Measurements from ENCODE around the gene SAPCD1.

Gene SAPCD1

DNA sequence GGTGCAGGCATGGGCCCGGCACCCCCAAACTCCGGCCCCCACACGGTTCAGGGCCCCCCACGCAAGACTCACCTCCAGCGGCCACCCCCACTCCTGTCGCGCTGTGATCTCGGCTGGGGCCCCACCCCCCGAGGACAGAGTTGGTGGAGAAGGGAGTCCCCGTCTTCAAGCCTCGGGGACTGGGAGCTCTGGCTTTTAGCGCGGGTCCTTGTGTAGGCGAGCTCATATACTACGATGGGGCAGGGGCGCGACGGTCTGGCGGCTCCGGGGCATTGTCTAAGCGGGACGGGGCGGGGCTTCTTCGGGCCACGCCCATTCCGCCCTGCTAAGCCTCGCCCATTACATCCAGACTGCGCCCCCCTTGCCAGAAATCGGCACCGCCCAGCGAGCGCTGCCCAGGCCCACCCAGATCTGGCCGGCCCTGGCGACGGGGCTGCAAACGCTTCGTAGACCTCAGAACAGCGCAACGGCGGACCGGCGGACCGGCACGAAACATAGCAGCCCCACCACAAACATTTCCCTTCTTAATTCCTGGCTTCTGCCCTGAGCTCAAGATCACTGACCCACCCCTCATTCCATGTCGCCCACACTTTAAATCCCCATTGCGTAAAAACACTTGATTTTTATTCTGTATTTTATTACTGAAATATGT lies 32.4 kb upstream of the SAPCD1 start:
- DNase-seq, result peak; percentile 78

DNA sequence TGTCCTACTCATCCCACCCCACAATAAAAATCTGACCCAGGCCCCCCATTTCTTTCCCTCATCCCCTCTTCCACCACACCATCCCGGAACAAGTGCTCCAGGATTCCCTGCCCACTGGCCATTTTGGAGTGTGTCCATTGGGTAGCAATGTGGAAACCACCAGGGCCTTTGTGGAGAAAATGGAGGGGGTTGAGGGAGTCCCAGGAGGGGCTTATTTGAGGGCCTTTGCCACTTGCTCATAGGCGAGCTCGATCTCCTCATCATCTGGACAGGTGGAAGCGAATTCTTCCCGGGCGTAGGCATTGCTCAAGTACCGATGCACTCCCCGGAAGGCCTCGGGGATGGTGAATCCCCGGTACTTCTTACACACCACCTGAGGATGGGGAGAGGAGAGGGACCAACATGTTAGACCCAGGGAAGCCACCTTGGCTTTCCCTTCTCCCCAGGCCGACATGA lies 31.8 kb upstream of the SAPCD1 start:
- DNase-seq, result no peak

DNA sequence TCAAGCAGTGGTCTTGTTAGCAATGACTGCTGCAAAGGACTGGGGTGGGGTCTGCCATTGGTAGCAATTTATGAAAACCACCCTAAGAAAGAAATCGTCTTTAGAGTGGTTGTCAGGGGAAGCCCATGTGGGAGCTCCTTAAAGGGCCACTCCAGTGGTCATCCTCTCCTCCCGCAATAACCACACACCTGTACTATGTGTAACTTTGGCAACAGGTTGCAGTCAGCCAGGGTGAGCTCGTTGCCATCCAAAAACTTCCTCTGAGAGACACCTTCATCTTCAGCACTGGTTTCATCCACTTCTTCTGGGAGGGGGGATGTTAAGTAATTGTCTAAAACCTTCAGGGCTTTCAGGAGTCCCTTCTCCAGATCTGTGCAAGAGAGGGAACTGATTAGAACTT lies 30.4 kb upstream of the SAPCD1 start:
- DNase-seq, result no peak

DNA sequence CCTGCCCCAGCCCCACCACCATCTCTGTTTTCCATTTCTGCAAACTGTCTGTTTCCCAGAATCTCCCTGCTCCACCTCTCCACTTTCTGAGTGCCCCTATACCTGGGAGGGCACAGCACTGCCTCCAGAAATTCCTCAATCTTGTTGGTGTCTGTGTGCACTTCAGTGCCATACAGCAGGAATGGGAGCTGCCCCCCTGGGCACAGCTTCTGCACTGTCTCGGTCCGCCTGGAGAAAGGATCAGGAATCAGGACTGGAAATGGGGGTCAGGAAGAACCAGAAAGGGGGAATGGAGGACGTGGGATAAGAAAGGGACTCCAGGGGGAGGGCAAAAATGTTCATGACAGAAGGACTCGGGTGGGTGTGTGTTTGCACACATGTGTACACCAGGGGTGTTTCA lies 28.7 kb upstream of the SAPCD1 start:
- no peak for DNase-seq

DNA sequence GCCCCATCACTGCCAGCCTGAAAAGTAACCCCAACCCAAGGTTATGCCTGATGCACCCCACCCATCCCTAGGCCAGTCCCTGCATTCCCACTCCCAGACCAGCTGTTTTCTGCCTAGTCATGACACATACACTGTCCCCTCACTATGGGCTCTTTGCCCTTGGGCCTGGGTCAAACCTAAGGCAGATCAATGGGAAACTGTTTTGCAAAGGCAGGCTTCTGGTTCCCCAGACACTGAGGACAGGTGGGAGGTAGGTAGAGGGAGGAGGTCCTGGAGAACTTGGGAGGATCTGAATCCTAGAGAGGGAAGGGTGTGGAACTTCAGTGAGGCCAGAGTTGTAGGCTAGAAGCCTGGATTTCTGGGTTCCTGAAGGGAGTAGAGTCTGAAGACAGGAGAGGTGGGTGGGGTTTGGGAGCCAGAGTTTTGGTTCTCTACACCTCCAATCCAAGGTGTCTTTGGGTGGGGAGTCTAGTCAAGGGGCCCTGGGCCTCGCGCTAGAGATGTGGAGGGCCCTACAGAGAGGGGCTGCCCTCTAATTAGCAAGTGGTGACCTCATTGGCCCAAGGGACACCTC lies 28.1 kb upstream of the SAPCD1 start:
- no peak for DNase-seq

DNA sequence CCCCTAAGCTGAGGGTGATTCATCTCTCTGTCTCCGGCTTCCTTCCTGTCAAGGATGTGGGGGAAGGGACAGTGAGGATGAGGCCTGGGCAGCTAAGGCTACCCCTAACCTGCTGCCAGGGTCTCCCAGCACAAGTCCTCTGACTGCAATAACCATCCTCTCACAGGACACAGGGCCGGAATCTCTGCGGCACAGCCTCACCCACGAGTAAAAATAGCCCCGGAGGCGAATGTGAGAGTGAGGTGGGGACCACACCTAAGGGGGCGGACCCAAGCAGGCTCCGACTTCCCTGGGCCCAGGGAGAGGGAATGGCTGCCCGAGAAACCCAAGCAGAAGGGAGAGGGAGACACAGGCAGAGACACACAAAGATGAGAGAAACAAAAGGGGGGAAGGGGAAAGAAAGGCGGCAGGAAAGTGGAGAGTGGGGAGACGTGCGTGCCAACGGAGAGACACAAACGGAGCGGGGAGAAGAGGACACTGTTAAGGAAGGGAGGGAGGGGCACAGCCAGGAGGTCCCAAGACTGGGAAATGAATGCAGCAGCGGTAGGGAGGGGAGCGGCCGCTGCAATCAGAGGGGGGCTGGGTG lies 27.5 kb upstream of the SAPCD1 start:
- DNase-seq, result peak; percentile 62

DNA sequence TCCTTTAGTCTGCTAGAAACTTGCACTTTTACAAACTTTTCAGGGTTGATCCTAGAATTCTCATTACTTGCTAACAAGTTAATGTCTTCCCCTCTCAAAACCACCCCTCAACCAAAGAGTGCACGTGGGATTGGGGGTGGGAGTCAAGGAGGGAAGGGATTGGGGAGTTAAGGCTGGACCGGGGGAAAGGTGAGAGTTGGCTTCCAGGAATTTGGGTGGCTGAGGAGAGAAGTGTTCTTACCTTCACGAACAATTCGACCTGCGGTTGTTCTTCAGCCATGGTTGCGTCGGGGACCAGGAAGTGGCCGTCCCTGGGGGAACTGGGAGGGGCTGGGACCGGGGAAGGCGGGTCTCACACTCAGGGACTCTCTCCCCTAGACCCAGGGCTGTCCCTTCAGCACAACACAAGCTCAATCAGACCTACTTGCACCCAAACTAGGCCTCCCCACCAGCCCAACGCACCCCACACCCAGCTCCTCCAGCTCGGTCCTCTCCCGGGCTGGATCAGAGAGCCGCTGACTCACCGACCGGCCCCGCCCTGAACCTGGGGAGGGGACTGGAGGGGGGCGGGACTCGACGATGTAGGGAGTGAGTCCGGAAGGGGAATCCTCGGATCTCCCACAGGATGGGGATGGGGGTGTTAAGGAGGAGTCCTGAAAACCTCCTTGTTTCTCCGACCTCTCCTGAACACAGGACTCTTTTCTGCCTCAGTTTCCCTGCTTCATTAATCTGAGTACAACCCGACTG lies 26.3 kb upstream of the SAPCD1 start, which contains the start of gene CLIC1:
Gene CLIC1, minus strand, starts transcription at position 510 of the 747 bp plus-strand sequence. Its CDS starts 230 bp downstream, at position 280.
- DNase-seq, result peak; percentile 82

DNA sequence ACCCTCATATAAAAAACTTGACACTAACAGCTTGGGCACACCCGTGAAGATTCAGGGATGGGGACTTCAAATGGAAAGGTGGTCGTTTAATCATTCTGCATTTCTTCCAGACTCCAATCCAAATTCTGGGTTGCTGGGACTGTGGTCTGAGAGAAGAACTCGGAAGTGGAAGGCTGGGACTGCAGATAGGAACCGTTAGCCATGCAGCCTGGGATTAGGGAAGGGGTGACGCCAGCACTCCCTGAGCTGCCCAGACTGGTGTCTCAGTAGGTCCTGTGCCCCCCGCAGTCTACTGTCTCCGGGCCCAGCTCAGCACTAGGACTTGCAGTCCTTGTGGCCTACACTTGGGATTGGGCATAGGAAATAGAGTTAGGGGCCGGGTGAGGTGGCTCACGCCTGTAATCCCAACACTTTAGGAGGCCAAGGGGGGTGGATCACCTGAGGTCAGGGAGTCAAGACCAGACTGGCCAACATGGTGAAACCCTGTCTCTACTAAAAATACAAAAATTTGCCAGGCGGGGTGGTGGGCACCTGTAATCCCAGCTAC lies 25.6 kb upstream of the SAPCD1 start:
- DNase-seq, result no peak

DNA sequence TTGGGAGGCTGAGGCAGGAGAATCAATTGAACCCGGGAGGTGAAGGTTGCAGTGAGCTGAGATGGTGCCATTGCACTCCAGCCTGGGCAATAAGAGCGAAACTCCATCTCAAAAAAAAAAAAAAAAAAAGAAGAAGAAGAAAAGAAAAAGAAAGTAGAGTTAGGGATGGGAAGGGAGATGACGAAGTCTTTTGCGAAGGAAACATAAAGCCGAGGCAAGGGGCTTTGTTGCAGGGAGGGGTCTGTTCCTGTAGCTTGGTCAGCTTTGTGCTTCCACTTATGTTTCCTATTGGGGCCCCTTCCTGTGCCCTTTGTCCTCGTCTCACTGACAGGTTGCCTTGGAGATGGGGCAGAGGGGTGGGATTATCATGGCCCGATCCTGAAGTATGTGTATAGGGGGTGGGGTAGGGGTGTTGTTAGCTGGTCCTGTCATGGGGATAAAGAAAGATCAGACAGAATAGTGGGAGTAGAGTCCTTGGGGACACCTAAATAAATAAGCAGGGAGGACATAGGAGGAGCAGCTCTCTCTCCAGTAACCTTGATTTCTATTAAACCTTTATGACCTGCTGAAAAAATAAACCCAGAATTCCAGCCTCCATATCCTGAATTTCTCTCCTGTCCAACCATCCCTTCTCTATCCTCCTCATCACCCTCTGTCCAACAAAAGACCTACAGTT lies 25.0 kb upstream of the SAPCD1 start:
- DNase-seq, result no peak

DNA sequence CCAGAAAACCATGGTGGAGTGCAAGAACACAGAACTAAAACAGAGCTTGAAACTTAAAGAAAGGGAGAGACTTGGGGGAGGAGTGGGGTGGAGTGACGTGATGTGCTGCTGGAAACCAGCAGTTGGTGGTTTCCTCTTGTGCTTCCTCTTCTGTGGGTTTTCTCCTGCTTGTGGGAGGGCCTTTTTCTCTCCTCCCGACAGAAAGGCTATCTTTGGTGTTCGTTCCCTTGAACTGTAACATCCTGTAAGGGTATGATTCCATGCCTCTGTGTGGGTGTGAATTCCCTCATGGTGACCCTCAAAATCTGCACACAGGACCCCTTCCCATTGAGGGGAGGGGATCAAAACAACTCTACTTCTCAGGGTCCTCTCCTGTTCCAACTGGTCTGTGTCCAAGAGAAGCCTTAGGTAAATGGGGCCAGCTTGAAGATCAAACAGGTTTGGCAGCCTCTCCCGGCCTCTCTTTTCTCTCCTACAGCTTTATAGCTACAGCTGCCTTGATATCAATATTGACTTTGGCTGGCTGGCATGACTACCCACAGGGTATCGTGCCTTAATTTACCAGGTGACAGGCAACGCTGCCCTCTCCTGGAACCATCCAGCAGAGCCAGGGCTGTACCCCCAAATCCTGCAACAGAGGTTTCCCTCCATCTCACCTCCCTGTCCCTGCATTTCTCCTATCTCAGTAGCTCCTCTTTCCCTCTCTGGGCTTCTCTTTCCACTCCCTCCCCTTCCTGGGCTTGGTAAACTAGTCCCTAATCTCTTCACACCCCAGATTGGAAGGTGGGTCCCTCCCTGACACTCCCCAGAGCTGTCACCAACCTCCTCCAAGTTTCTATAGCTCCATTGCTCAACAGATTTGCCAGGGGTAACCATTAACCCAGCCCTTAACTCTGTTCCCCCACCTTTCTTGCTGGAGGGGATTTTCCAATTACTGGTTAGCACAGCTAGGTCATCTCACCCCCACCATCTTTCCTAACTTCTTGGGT lies 24.2 kb upstream of the SAPCD1 start:
- peak; percentile 55 for DNase-seq

DNA sequence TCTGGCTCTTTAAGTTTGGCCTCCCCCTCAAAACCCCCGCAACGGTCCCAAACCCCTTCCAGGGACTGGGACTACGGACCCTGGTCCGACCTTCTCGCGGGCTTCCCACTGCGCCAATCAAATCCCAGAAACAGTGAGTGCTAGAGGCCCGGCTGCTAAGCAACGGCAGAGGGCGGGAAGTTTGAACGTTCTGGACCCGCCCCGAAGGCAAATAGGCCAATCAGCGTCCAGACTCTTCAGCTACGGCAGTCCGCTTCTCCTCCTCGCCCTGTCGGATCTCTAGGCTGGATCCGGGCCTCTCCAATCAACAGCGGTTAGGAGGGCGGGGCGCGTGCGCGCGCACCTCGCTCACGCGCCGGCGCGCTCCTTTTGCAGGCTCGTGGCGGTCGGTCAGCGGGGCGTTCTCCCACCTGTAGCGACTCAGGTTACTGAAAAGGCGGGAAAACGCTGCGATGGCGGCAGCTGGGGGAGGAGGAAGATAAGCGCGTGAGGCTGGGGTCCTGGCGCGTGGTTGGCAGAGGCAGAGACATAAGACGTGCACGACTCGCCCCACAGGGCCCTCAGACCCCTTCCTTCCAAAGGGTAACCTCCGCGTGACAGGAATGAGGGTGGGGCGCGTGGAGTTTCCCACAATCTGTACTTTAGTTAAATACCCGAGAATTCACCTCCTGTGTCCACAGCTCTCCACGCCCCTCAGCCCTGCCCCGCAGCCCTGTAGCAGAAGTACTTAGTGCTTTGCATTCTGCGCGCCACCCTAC lies 22.6 kb upstream of the SAPCD1 start, which contains the start of gene MSH5:
Gene MSH5, plus strand, starts transcription at position 367 of the 758 bp plus-strand sequence. CDS start 462 bp downstream, outside the sequence.
- peak; percentile 92 for DNase-seq

DNA sequence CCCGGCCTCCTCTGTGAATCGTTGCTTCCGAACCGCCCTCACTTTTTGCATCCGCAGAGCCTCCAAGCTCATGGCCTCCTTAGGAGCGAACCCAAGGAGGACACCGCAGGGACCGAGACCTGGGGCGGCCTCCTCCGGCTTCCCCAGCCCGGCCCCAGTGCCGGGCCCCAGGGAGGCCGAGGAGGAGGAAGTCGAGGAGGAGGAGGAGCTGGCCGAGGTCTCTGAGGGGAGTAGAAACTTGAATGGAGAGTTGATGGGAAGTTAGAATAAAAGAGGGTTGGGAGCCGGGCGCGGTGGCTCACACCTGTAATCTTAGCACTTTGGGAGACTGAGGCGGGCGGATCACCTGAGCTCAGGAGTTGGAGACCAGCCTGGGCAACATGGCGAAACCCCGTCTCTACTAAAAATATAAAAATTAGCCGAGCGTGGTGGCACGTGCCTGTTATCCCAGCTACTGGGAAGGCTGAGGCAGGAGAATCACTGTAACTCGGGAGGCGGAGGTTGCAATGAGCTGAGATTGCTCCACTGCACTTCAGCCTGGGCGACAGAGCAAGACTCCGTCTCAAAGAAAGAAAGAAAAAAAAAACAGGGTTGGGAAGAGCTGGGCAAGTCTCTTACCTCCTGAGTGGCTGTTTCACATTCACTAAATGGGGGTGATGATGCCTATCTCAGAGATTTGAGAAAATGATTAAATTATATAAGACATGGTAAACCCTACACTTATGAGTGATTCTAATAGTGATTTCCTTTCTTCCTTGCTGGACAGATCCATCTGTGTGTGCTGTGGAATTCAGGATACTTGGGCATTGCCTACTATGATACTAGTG lies 21.8 kb upstream of the SAPCD1 start:
- no peak for DNase-seq

DNA sequence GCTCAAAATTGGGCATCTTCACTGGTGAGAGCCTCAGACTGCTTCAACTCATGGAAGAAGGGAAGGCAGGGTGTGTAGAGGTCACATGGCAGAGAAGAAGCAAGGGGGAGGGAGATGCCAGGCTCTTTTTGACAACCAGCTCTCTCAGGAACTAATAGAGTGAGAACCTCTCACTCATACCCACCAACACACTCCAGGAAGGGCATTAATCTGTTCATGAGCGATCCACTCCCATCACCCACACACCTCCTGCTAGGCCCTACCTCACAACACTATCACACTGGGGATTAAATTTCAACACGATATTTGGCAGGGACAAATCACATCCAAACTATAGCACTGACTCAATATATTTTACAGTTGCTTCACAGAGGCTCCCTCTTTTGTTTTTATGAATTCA lies 20.6 kb upstream of the SAPCD1 start:
- no peak for DNase-seq

DNA sequence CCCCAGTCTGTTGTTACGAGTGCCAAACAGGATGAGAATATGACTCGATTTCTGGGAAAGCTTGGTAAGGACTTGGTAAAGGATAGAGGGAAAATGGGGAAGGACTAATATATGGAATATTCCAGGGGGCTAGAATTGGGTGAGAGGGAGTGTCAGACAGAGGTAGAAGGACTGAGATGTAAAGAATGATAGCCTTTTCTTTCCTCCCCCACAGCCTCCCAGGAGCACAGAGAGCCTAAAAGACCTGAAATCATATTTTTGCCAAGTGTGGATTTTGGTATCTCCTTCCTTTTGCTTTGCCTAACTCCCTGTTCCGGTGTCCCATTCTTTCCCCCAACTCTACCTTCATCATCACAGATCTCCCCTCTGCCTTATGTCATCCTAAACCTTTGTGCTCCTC lies 19.6 kb upstream of the SAPCD1 start:
- no peak for DNase-seq

DNA sequence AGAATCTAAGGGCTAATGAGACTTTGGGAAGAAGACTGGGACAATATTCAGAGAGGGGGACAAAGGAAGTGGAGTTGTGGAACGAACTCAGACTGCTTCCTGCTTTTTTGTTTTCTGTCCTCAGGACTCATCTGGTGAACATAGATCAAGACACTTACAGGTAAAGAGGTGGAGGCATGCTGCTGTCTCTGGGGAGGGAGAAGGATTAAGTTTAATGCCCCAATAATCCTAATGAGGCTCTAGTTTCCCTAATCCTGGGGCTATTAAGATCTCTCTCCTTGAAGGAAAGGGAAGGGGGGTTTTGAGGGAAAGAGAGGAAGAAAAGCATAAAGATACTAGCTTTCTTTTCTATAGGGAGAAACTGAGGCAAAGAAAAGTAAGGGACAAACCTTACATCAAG lies 18.0 kb upstream of the SAPCD1 start:
- no peak for DNase-seq

DNA sequence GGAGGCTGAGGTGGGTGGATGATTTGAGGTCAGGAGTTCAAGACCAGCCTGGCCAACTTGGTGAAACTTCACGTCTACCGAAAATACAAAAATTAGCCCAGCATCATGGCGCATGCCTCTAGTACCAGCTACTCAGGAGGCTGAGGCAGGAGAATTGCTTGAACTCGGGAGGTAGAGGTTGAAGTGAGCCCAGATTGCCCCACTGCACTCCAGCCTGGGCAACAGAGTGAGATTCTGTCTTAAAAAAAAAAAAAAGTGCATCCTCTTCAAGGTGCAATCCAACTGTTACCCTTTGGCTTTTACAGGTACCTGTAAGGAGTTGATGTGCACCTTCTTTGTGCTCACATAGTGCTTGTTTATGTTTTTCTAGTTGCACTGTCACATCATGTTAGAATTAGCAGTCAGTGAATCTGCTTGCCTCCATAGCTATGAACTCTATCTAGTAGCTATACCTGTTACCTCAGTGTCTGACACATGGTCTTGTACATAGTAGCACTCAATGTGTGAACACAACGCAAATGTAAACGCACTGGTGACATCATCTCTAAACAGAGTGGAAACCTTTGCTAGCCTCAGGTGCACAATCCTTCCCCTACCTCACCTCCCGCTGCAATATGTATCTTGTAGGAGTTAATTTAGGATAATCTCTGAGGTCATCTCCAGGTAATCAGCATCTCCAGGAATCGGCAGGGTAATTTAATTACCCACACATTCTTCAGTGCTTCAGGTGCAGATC lies 13.0 kb upstream of the SAPCD1 start:
- no peak for DNase-seq

DNA sequence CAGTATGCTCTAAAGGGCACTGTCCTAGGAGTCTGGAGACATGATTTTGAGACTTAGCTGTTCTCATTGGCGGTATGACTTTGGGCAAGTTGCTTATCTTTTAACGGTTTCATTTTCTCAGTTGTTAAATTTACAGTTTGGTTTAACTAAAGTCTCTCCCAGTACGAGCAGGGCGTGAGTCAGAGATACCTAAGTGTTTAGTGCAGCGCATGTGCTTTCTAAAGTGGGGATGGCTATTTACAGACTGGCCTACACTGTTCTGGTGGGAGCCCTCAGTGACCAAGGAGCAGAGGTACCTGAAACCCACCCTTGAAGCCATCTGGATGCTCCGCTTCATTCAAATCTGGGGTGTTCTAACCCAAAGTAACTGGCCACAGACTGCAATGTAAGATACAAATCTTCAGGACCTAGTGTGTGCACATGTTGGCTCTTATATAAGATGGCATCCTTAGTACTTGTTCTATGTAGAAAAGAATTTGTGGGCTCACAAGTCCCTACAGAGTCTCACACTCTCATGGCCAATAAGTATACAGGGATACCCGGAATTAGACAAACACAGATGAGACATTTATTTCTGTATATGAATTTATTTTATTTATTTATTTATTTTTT lies 11.9 kb upstream of the SAPCD1 start:
- no peak for DNase-seq

DNA sequence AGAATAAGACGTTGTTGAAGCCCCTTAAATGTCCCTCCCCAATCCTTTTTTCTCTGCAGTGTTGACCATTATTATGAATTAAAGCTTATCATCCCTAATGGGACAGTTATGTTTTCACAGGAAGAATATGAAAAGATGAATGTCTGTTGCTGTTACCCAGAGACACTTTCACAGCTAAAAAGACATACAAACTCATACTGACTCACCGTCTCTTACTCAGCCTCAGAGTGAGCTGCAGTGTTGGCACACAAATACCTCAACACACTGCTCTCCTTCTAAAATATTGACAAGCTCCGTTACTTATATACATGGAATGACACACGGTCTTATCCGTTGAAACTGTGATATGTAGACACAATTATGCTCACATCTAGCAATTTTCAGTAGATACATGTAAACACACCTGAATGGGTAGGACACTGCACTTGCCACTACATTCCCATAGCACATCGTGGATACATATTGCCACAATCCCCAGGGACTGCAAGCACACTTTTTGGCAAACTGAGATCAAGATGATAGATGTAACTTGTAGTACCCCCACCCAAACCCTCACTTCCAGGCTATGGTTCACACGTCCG lies 9.6 kb upstream of the SAPCD1 start:
- no peak for DNase-seq
